Stimulated activated CD4-positive, alpha-beta T cell treated with anti-CD3 and anti-CD28 coated beads, Interleukin-4, amount 100 ng/mL, for 48 hours (primary cell): ENCODE data around the gene XK.

Experiments
- DNase-seq, 2 donors: peaks; one replicate each; pipeline ENCODE4 v3.0.0-alpha.2; 2020; ENCODE audit warnings: low read depth in 2 of 2

Gene XK

DNA sequence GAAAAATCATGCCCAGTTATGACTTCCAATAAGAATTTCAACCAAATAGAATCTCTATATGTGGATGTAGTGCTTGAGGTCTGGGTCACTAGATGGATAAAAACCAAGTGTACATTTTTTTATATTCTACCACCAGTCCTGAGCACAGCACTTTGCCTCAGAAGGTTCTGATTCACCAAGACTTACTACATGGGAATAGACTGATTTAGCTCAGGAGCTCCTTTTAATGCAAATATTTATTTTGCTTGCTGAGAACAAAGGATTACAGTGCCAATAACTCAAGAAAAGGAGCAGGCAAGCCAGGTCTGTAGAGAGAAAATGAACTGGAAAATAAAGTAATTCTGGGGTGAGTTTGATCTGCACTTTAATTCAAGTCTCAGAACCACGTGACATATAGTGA is 6.4 kb upstream of the XK start:
- DNase-seq: no peak

GRCh38 chrX:37679888-37680287 is 5.7 kb upstream of the XK start:
- DNase-seq: no peak

- DNase-seq: no peak
These were observed 1.2 kb upstream of the XK start for GRCh38 chrX:37684426-37684825.

DNA sequence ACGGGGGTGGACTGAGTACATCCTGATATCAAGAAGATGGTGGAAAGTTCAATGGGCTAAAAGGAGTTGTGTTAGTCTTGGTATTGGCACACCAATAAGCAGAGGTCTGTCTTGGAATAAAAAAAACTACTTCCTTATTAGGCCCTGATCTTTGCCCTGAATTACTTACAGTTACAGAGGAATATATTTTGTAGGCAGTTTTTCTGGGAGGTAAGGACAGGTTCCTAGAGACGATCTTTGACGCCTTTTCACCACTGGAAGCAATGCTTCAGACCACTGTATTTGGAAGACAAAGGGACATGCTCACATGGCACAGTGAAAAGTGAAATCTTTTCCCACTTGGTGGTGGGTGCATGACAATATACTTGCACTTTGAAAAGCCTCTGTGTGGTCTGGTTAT is 618 bp upstream of the XK start:
- no peak for DNase-seq

GRCh38 chrX:37686369-37686995 is 891 bp downstream of the XK start:
- no peak for DNase-seq

- DNase-seq: no peak
These were observed 1.4 kb downstream of the XK start for GRCh38 chrX:37686996-37687395.

GRCh38 chrX:37690119-37690518 is 4.5 kb downstream of the XK start:
- no peak for DNase-seq

DNA sequence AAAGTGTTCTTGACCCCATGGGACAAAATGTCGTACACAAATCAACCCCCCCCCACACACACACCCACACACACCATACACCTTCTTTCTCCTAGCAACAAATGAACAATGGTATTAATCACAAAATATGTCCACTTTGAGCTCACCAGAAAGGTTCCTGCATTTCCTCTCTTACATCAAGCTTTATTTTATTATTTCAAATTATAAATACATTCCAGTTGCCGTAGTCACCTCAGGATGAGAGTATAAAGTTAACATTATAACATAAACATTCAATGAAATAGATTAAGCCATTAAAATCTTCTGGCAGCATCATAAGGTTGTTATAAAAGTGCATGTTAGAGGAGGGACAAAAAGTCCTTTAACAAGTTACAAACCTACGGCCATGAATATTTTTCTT is 7.3 kb downstream of the XK start:
- DNase-seq: no peak

DNA sequence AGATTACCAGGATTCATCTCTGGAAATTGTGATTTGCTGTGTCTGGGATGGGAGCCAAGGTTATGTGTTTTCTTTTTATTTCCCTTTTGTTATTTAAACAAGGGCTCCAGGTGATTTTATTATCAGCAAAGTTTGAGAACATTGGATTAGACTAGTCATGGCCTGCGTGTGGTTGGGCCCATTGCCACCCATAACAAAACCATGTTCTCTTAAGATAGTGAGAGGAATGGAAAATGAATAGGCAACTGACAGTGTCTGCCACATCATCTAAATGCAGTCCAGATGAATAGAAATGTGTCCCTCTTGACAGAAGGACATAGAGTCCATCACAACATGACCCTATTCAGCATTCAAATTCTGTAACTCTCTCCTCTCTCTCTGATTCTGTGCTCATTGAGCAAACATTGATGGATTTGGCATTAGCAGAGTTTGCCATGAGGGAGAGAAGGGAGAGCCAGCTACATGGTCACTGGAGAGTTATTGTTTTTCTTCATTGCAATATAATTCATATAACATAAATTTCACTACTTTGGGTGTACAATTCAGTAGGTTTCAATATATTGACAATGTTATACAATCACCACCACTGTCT is 11.7 kb downstream of the XK start:
- DNase-seq: no peak

GRCh38 chrX:37701588-37701987 is 16.0 kb downstream of the XK start:
- DNase-seq: no peak

- no peak for DNase-seq
These were observed 26.4 kb downstream of the XK start for GRCh38 chrX:37711991-37712390.

DNA sequence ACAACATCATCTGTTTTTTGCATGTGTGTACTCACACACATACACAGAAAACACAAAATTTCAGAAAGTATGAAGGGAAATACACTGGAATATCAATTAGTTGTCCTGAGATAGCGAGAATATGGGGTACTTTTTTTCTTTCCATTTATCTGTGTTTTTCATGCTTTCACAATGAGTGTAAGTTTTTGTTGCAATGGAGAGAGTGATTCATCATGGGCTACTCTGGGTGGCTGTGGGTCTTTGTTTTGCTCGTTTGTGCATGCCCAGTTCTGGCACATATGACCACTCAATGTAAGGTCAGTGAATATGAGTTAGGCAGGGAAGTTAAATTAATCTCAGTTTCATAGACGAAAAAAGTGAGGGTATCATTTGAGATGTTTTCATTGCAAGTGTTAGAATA is 26.9 kb downstream of the XK start:
- no peak for DNase-seq

DNA sequence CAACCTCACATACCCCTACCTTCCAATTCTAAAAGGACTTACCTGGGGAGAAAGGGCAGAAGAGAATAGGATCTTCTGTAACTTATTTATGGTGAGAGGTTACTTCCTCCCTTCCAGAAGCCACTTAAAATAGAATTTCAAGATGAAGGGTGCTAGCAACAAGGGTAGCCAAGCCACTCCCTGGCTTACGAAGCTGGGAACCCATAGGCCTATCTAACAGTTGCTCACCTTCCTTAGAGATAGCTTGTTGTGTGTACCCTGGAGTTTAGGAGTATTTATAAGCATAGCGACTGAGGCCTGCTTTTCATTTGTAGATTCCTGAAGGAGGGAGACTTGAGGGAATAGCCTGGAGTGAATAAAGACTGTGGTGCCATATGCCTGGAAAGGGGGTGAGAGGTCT is 28.9 kb downstream of the XK start:
- no peak for DNase-seq

GRCh38 chrX:37716602-37717001 is 31.0 kb downstream of the XK start:
- DNase-seq: no peak

DNA sequence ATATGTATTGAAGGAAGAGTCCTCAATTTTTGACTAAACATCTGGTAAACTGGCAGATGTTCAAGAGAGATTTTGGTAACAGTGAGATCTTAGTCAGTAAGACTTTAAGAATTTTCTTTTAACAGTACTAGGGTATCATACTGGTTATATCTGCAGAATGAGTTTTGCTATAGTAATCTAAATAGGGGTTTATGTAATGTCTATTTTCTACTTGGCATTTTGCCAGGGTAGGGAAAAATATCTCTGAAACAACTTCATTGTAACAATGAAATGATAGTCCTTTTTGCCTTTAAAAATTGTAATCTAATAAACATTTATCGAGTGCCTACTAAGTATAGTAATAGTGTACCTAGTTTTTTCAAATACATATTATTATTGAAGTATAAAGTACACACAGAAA is 32.1 kb downstream of the XK start:
- DNase-seq: no peak

DNA sequence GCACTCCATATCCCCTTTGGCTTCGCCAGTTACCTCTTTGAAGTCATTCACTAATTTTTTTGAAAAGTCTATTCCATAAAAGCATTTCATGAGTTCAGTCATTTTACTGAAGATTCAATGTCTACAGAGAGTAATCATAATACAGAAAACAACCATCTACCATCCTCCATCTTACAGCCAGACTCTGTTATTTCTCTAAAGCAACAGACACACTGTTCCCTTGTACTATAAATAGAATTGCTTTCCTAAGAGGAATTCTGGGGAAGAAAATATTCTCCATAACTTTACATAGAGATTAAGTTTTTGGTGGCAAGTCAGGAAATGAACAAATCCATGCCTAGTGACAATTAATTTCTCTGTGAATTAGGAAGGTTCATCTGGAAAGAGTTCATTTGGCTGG is 37.0 kb downstream of the XK start:
- DNase-seq: no peak

GRCh38 chrX:37726346-37726745 is 40.8 kb downstream of the XK start:
- DNase-seq: no peak

GRCh38 chrX:37745354-37745753 is 59.8 kb downstream of the XK start:
- peak; percentile 60 to 61 for DNase-seq

- DNase-seq: no peak
These were observed 60.2 kb downstream of the XK start for GRCh38 chrX:37745835-37746217.

GRCh38 chrX:37746218-37746941 is 60.8 kb downstream of the XK start:
- peak in 1 of 2 donors; percentile 28 for DNase-seq

- DNase-seq: no peak
These were observed 61.4 kb downstream of the XK start for GRCh38 chrX:37746951-37747350.

DNA sequence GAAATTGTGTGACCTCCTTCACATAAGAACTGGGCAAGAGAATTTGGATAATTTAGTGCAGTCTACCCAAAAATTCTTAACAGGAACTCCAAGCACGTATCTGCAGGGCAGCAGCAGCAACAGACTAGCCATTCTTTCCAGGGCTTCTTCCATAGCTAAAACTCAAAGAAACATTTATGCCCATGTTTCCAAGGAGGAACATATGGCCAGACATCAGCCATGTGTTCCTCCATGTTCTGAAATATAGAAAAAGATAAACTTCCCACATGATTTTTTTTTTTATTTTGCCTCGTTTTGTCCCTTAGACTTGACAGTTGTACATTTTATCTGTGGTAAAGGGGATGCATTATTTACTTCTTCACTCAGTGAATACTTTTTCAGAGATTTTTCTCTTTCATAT is 66.7 kb downstream of the XK start:
- DNase-seq: no peak

GRCh38 chrX:37752936-37753335 is 67.3 kb downstream of the XK start:
- DNase-seq: no peak

- DNase-seq: no peak
These were observed 67.8 kb downstream of the XK start for GRCh38 chrX:37753384-37753783.
